Urinary bladder (tissue), 4 donors: Measurements from ENCODE around the gene GCNT2. TPM values are rescaled to one million over a fixed set of nuclear protein-coding genes. Genes with fewer than 3 reads are reported as not detected.
"Not testable (repeated sequence)": the region's sequence is repeated elsewhere in the genome, so short reads cannot be mapped to it uniquely, and the experiment has no call there.

Experiments used
- DNase-seq: peaks from one replicate; pipeline ENCODE4 v3.0.0-alpha.2; 2015; ENCODE audit errors: extremely low spot score
- H3K27ac ChIP-seq: one replicate; pipeline ENCODE4 v1.5.1; 2013; ENCODE audit warnings: low read depth, mild to moderate bottlenecking, moderate library complexity
- H3K36me3 ChIP-seq: one replicate; pipeline ENCODE4 v1.6.1; 2013; ENCODE audit warnings: mild to moderate bottlenecking, moderate library complexity; ENCODE audit not compliant: insufficient read depth
- H3K4me1 ChIP-seq: one replicate; pipeline ENCODE4 v1.6.1; 2013; ENCODE audit warnings: mild to moderate bottlenecking, moderate library complexity; ENCODE audit not compliant: insufficient read depth
- H3K4me3 ChIP-seq: one replicate; pipeline ENCODE4 v1.5.1; 2013; ENCODE audit warnings: low read depth, low read length
- WGBS: extraction: QIAGEN DNeasy Blood & Tissue Kit; methylation state at CpG from one replicate; pipeline ENCODE4 v1.1.7; 2013; 5-methylcytosine and 5-hydroxymethylcytosine counted together
- polyA plus RNA-seq: library from polyadenylated mRNA; stranded (reverse); fragments of 200-250 nt; gene quantifications from one replicate; pipeline ENCODE4 v1.2.3, GENCODE V29; 2013
- small RNA-seq: library from RNA; depleted of rRNA; stranded (forward); fragments of <200 nt; gene quantifications from one replicate; pipeline ENCODE3, GENCODE V24; 2014
- total RNA-seq: library from RNA; depleted of rRNA; stranded (reverse); fragments of >200 nt; gene quantifications from one replicate; pipeline ENCODE4 v1.2.3, GENCODE V29; 2014
- donor health status: healthy with polysubstance abuse.
- donor health status: healthy.

The GCNT2 gene
- total and polyA plus RNA-seq, 2 donors: 1.5 to 15.0 TPM

DNA sequence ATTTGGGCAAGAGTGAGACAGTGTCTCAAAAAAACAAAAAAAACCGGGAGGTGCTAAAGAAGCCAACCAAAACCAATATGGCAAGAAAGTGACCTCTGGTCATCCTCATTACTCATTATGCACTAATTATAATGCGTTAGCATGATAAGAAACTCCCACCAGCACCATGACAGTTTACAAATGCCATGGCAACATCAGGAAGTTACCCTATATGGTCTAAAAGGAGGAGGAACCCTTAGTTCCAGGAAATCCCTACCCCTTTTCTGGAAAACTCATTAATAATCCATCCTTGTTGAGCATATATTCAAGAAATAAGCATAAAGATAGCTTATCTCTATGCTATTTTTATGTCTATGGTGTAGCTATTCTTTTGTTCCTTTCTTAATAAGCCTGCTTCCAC lies 141.6 kb downstream of the GCNT2 start:
- H3K4me1 ChIP-seq: no peaks in the 10 kb centered on the region
- no peak overlapping the region for H3K4me3 ChIP-seq
- H3K27ac ChIP-seq: no peak overlapping the region
- DNase-seq: no peak
- WGBS: 88% methylated on average over 2 of the region's 2 CpGs
- no peaks in the 10 kb centered on the region for H3K36me3 ChIP-seq

DNA sequence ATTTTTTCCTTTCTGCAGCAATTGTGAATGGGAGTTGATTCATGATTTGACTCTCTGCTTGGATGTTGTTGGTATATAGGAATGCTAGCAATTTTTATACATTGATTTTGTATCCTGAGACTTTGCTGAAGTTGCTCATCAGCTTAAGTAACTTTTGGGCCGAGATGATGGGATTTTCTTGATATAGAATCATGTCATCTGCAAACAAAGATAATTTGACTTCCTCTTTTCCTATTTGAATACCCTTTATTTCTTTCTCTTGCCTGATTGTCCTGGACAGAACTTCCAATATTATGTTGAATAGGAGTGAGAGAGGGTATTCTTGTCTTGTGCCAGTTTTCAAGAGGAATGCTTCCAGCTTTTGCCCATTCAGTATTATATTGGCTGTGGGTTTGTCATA lies 144.4 kb downstream of the GCNT2 start:
- H3K36me3 ChIP-seq, H3K27ac ChIP-seq, H3K4me3 ChIP-seq, DNase-seq, H3K4me1 ChIP-seq: not testable (repeated sequence)
- WGBS: 66% methylated on average over 1 of the region's 1 CpG

DNA sequence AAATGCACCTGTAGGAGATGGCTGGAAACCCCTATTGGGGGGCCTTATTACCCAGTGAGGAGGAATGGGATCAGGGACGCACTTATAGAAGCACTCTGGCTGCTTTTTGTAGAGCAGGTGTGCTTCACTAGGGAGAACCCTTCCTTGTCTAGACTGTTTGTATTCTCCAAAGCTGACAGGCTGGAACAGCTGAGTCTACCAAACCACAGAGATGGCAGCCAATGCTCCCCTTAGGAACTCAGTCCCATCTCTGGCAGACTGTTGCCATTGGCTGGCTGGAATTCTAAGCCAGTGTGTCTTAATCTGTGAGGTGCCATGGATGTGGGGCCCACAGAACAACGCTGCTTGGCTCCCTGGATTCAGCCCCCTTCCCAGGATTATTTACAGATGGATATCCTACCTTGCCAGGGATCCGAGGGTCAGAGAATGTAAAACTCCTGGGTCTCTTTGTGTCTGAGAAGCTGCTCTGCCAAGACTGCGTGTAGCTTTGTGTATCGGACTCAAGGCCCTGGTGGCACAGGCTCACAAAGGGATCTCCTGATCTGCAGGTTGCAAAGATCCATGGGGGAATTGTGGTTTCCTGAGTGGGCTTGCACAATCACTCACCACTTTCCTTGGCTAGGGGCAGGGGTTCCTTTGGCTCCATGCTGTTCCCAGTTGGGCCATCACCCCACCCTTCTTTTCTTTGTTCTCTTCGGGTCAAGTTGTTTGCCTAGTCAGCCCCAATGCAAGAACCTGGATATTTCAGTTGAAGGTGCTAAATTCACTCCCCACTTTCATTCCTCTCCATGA lies 147.2 kb downstream of the GCNT2 start:
- Histone ChIP-seq H3K4me3 (no peak overlapping the region), H3K4me1 (no peaks in the 10 kb centered on the region), H3K36me3 (no peaks in the 10 kb centered on the region), H3K27ac (no peak overlapping the region)
- no peak for DNase-seq
- WGBS: 85% methylated on average over 6 of the region's 6 CpGs

DNA sequence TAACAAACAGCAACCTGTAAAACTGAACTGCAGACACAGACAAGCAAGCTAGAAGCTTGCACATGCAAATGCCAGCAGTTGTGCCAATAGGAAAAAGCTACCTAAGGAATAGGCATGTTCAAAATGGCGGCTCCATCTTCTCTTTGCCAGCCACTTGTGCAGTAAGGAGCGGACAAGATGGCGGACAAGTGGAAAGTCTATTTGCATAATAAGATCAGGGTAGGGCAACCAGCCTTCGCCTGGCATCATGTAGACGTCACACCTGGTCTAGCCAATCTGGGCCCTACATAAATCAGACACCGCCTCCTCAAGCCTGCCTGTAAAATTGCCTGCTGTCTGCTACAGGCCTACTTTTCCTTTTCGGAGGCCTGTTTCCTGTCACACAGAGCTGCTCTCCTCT lies 155.3 kb downstream of the GCNT2 start:
- no peak for DNase-seq
- no peaks in the 10 kb centered on the region for H3K36me3 ChIP-seq
- no peaks in the 10 kb centered on the region for H3K4me1 ChIP-seq
- H3K4me3 ChIP-seq: no peak overlapping the region
- H3K27ac ChIP-seq: no peak overlapping the region
- WGBS: 88% methylated on average over 7 of the region's 7 CpGs

DNA sequence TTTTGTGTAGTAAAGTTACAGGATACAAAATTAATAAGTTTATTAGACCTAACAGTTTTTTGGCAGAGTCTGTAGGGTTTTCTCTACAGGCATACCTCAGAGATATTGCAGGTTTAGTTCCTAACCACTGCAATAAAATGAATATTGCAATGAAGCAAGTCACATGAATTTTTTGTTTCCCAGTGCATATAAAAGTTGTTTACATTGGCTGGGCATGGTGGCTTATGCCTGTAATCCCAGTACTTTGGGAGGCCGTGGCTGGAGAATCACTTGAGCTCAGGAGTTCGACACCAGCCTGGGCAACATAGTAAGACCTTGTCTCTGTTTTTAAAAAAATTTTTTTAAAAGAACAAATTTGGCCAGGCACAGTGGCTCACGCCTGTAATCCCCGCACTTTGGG lies 157.3 kb downstream of the GCNT2 start:
- 61% methylated on average over 4 of the region's 4 CpGs for WGBS
- H3K4me1 ChIP-seq: no peaks in the 10 kb centered on the region
- no peak for DNase-seq
- no peaks in the 10 kb centered on the region for H3K36me3 ChIP-seq
- no peak overlapping the region for H3K27ac ChIP-seq
- H3K4me3 ChIP-seq: no peak overlapping the region

Small RNA genes within 50 kb of the gene (small RNA-seq; reads per million reads assigned to genes)
- not detected for gene RF00019

Other genes starting within 250 kb of the GCNT2 start
- 1.6 TPM for gene TFAP2A, start 106.3 kb upstream of the GCNT2 start, total RNA-seq
- gene TFAP2A, start 106.3 kb upstream of the GCNT2 start, polyA plus RNA-seq: 1.1 TPM
- not detected for gene C6orf52, start 173.3 kb downstream of the GCNT2 start, total RNA-seq
- 0.57 TPM for gene C6orf52, start 173.3 kb downstream of the GCNT2 start, polyA plus RNA-seq
- gene PAK1IP1, start 173.6 kb downstream of the GCNT2 start, total RNA-seq: 16.8 TPM
- 11.7 TPM for gene PAK1IP1, start 173.6 kb downstream of the GCNT2 start, polyA plus RNA-seq
- gene TMEM14C, start 201.7 kb downstream of the GCNT2 start, total RNA-seq: 90.4 TPM
- gene TMEM14C, start 201.7 kb downstream of the GCNT2 start, polyA plus RNA-seq: 147 TPM
- 78.7 TPM for gene TMEM14B, start 226.5 kb downstream of the GCNT2 start, total RNA-seq
- gene TMEM14B, start 226.5 kb downstream of the GCNT2 start, polyA plus RNA-seq: 51.5 TPM